Activated effector memory CD4-positive, alpha-beta T cell treated with Interleukin-2 at 50 U/mL for 16 hours (primary cell): ENCODE measurements around the gene PIBF1.

ENCODE experiments used
- DNase-seq: peaks from one replicate; pipeline ENCODE4 v3.0.0-alpha.2; 2020

The PIBF1 gene

GRCh38 chr13:73062468-73062867, 280.5 kb downstream of the PIBF1 start:
- DNase-seq = no peak

- DNase-seq = no peak
Observed at GRCh38 chr13:73063166-73063565, 281.2 kb downstream of the PIBF1 start.

GRCh38 chr13:73065036-73065435, 283.1 kb downstream of the PIBF1 start:
- no peak for DNase-seq

- DNase-seq = no peak
Observed at GRCh38 chr13:73065665-73066340, 283.9 kb downstream of the PIBF1 start.
